OCI-M2 (cell line): ENCODE data around the gene DEFB112.

Experiments
- DNase-seq: peaks from one replicate; lab custom pipeline; 2025; ENCODE audit not compliant: unreplicated experiment; lab: John Stamatoyannopoulos, UW

Gene DEFB112

DNA sequence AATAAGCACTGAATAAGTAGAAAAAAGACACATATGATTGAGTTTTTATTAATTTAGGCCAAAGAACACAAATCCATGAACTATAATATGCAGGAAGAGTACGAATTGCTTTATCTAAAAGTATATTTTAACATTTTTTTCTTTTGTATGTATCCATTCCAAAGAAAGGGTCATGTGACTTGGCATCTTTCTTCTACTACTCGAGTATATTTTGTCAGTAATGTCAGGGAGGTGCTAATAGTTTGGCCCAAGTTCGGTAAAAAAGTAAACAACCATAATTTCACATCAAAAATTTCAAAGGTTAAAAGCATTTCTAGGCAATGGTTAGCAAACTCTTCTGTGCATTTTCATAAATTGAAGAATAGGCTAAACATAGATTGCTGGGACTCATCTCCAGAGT, 46.6 kb downstream of the DEFB112 start:
- no peak for DNase-seq

DNA sequence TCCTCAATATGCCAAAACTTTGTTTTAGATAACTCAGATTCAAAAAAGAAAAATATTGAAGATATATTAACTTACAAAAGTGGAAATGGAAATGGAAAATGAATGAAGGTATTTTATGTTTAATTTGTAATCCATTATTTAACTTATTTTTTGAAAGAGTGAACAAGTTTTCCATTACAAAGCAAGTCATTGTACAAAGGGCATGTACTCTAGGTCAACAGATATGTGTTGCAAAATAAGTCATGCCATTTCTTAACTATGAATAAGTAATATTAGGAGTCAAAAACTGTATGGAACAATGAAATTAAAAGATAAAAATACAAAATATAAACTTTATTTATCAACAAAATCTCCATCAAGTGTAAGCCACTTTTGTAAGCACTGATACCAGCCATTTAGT, 54.5 kb downstream of the DEFB112 start:
- DNase-seq: no peak
